K562 (cell line): ENCODE measurements around the gene GRPR. TPM values are rescaled to one million over a fixed set of nuclear protein-coding genes. Genes with fewer than 3 reads are reported as not detected.

Source experiments
- ATAC-seq: fragments of 200-7000 bp; cut with Tn5 transposase; 3 replicates; pipeline ENCODE4 v1.9.1; 2020; ENCODE audit warnings: moderate library complexity
- BruUV-seq: library from RNA; stranded (reverse); fragments of 400-500 nt; replicated peaks from 2 replicates; lab custom pipeline; 2021; lab: Mats Ljungman, UMichigan
- CTCF ChIA-PET: fragments of 300-600 bp; formaldehyde crosslinking; extraction: SDS; loops from one replicate; lab custom pipeline; 2021; ENCODE audit warnings: low intra/inter-chr PET ratio; lab: Yijun Ruan, JAX
- POLR2A ChIA-PET: fragments of 300-600, 350-650 bp; sonication (Branson Sonifier 250); formaldehyde crosslinking; extraction: SDS; loops from one replicate; lab custom pipeline; 2021; ENCODE audit warnings: antibody characterized with exemption, inconsistent platforms; lab: Yijun Ruan, JAX
- DNase-seq, 4 experiments: peaks; one replicate each; pipeline versions ENCODE4 v3.0.0 to v3.0.0-alpha.2; 2011 to 2018; ENCODE audit warnings: low spot score in 3 of 4, mixed read lengths in 3 of 4; ENCODE audit errors: extremely low read depth in 1 of 4
- FAIRE-seq: peaks from 2 replicates; lab custom pipeline; 2011; peaks lifted over from hg19 to GRCh38; lab: Jason Lieb, UNC
- H2AFZ ChIP-seq: 2 replicates; pipeline ENCODE4 v1.6.0; 2011; ENCODE audit warnings: low read depth, low read length, control low read depth, inconsistent platforms
- H3K27ac ChIP-seq: fragments of 200-600 bp; 3 replicates; pipeline ENCODE4 v1.8.0; 2011; ENCODE audit warnings: low read depth, mild to moderate bottlenecking, control low read depth, inconsistent platforms, low read length, moderate library complexity, mixed read lengths; ENCODE audit errors: extremely low read depth
- H3K27me3 ChIP-seq, 2 experiments: fragments of 300-600 bp in 1 of 2; 2 replicates in 1 of 2; 3 replicates in 1 of 2; pipeline versions ENCODE4 v1.6.0 to v1.8.0; 2011; ENCODE audit warnings: inconsistent platforms in 2 of 2, low read length in 2 of 2, mild to moderate bottlenecking in 1 of 2, mixed read lengths in 1 of 2, moderate library complexity in 1 of 2; ENCODE audit not compliant: control insufficient read depth in 2 of 2, insufficient read depth in 2 of 2
- H3K36me3 ChIP-seq: fragments of 300-600 bp; 3 replicates; pipeline ENCODE4 v1.8.0; 2011; ENCODE audit warnings: mild to moderate bottlenecking, low read length, inconsistent platforms; ENCODE audit not compliant: control insufficient read depth, insufficient read depth
- H3K4me1 ChIP-seq, 2 experiments: fragments of 200-600 bp in 1 of 2; replicated peaks in 1 of 2; 2 replicates in 1 of 2; 3 replicates in 1 of 2; pipeline versions ENCODE4 v1.5.1 to v1.8.0; 2011; ENCODE audit warnings: inconsistent platforms in 2 of 2, low read length in 2 of 2, mild to moderate bottlenecking in 1 of 2, mixed read lengths in 1 of 2, moderate library complexity in 1 of 2; ENCODE audit not compliant: control insufficient read depth in 2 of 2, insufficient read depth in 2 of 2
- H3K4me2 ChIP-seq: 2 replicates; pipeline ENCODE4 v1.6.1; 2011; ENCODE audit warnings: low read length, control low read depth, inconsistent platforms, mixed read lengths; ENCODE audit not compliant: insufficient read depth
- H3K4me3 ChIP-seq: fragments of 200-600 bp; sonication (generic), shearing (Covaris generic); 2 replicates; pipeline ENCODE4 v1.5.1; 2016; ENCODE audit warnings: control low read depth, inconsistent platforms
- H3K79me2 ChIP-seq: fragments of 200-600 bp; 3 replicates; pipeline ENCODE4 v1.8.0; 2011; ENCODE audit warnings: low read length, inconsistent platforms; ENCODE audit not compliant: control insufficient read depth, insufficient read depth
- H3K9ac ChIP-seq, 2 experiments: 2 replicates each; pipeline versions ENCODE4 v1.6.0 to v1.6.1; 2011; ENCODE audit warnings: low read depth in 2 of 2, low read length in 2 of 2, control low read depth in 1 of 2, inconsistent platforms in 1 of 2, mild to moderate bottlenecking in 1 of 2, mixed read lengths in 1 of 2; ENCODE audit not compliant: insufficient read depth in 1 of 2
- H3K9me1 ChIP-seq: one replicate; pipeline ENCODE4 v1.6.0; 2011; ENCODE audit warnings: inconsistent platforms, mild to moderate bottlenecking, low read length, moderate library complexity; ENCODE audit not compliant: control insufficient read depth, insufficient read depth
- H3K9me3 ChIP-seq: replicated peaks from 2 replicates; pipeline ENCODE4 v1.5.1; 2011; ENCODE audit warnings: low read depth, low read length, inconsistent platforms; ENCODE audit not compliant: control insufficient read depth, insufficient read depth
- H4K20me1 ChIP-seq: replicated peaks from 2 replicates; pipeline ENCODE4 v1.6.1; 2011; ENCODE audit warnings: low read length, inconsistent platforms, mixed read lengths; ENCODE audit not compliant: control insufficient read depth, insufficient read depth
- BRD9 ChIP-seq: fragments of 450-650 bp; IDR thresholded peaks from 2 replicates; pipeline ENCODE4 v1.6.1; 2018; ENCODE audit warnings: low read depth; ENCODE audit not compliant: partially characterized antibody
- CEBPG ChIP-seq, 3 experiments: fragments of 200-800 bp in 1 of 3; sonication (Bioruptor generic) in 1 of 3; sonication (generic) in 1 of 3; formaldehyde crosslinking in 1 of 3; IDR thresholded peaks in 2 of 3; conservative IDR thresholded peaks in 1 of 3; 2 replicates each; pipeline versions ENCODE4 v1.6.1 to v1.8.0; 2016 to 2022; ENCODE audit warnings: missing compliant biosample characterization in 2 of 3, missing genetic modification characterization in 2 of 3, mild to moderate bottlenecking in 1 of 3, missing genetic modification reagents in 1 of 3
- CTBP1 ChIP-seq: fragments of 450-650 bp; IDR thresholded peaks from 2 replicates; pipeline ENCODE4 v1.6.1; 2016; ENCODE audit warnings: borderline replicate concordance
- ESRRB ChIP-seq: fragments of 250-450 bp; sonication (Bioruptor Pico); IDR thresholded peaks from 2 replicates; pipeline ENCODE4 v1.5.0; 2020; ENCODE audit warnings: mild to moderate bottlenecking, moderate library complexity, borderline replicate concordance
- HDAC1 ChIP-seq, 2 experiments: fragments of 450-650 bp; IDR thresholded peaks; 2 replicates each; pipeline ENCODE4 v1.6.1; 2016 to 2017; ENCODE audit warnings: inconsistent platforms in 1 of 2, mild to moderate bottlenecking in 1 of 2, moderate library complexity in 1 of 2
- NR0B1 ChIP-seq: fragments of 450-650 bp; IDR thresholded peaks from one replicate; pipeline ENCODE4 v1.6.1; 2018; ENCODE audit warnings: mild to moderate bottlenecking, moderate library complexity; ENCODE audit not compliant: partially characterized antibody
- SMARCA5 ChIP-seq: fragments of 450-650 bp; IDR thresholded peaks from 2 replicates; pipeline ENCODE4 v1.6.1; 2016
- SRSF7 ChIP-seq: fragments of 200-400 bp; formaldehyde crosslinking; optimal IDR thresholded peaks from 2 replicates; pipeline ENCODE3; 2017; ENCODE audit warnings: mild to moderate bottlenecking, low read depth, low read length
- USF2 ChIP-seq: sonication (generic); formaldehyde crosslinking; IDR thresholded peaks from 2 replicates; pipeline ENCODE4 v1.5.0; 2020; ENCODE audit warnings: missing genetic modification reagents
- ZNF121 ChIP-seq: sonication (generic); formaldehyde crosslinking; conservative IDR thresholded peaks from 2 replicates; pipeline ENCODE4 v1.8.0; 2022; ENCODE audit warnings: missing genetic modification reagents
- ZNF79 ChIP-seq: fragments of 250-450 bp; sonication (Bioruptor Pico); IDR thresholded peaks from 2 replicates; pipeline ENCODE4 v1.4.0; 2020; ENCODE audit warnings: low read depth, mild to moderate bottlenecking, moderate library complexity
- WGBS: fragments of 100-300 bp; shearing (Covaris generic); methylation state at CpG from one replicate; pipeline ENCODE4 v1.1.6; 2016; ENCODE audit warnings: low coverage, mixed read lengths; ENCODE audit not compliant: insufficient coverage; ENCODE audit errors: missing lambda C conversion rate; 5-methylcytosine and 5-hydroxymethylcytosine counted together
- in situ Hi-C: fragments of 300-500 bp; cut with MboI; formaldehyde crosslinking; loops from 4 replicates; pipeline ENCODE4 v1.15.0; 2018; ENCODE audit warnings: inconsistent platforms, mixed read lengths
- intact Hi-C: fragments of 100-400 bp; cut with micrococcal nuclease; formaldehyde crosslinking; loops from 2 replicates; pipeline ENCODE4 v1.14.2; 2022
- polyA plus RNA-seq, 8 experiments: library from polyadenylated mRNA; depleted of rRNA in 4 of 8; stranded (reverse) in 5 of 8; unstranded in 3 of 8; fragments of >200 nt; fragmentation: Nextera tagmentation in 2 of 8; fragmentation: Illumina TruSeq in 1 of 8; extraction: Ambion mirVana in 2 of 8; extraction: Trizol in 1 of 8; gene quantifications; 2 replicates each; pipeline versions ENCODE4 v1.2.1 to v1.2.3, GENCODE V29; 2011 to 2014; ENCODE audit warnings: inconsistent platforms in 1 of 8, missing spikeins in 1 of 8
- total RNA-seq, 7 experiments: library from RNA; depleted of rRNA in 6 of 7; stranded (reverse); fragments of >200 nt in 6 of 7; fragmentation: Illumina TruSeq in 2 of 7; extraction: Trizol in 2 of 7; gene quantifications; 2 replicates each; pipeline versions ENCODE4 v1.2.1 to v1.2.3, GENCODE V29; 2011 to 2021; ENCODE audit warnings: low replicate concordance in 1 of 7
- TF ChIP-seq, protein P1 (sequence below), 2 experiments: IDR thresholded peaks; 2 replicates each; pipeline ENCODE4 v1.6.1; 2012; ENCODE audit warnings: improper control_type of control experiment in 2 of 2, low read depth in 2 of 2, low read length in 2 of 2, borderline replicate concordance in 1 of 2
- TF ChIP-seq, protein P2 (sequence below): IDR thresholded peaks from 2 replicates; pipeline ENCODE4 v1.6.1; 2011; ENCODE audit warnings: borderline replicate concordance, low read depth, mild to moderate bottlenecking, moderate library complexity, low read length; ENCODE audit not compliant: insufficient read depth, poor library complexity, severe bottlenecking

GRPR gene
- total and polyA plus RNA-seq, 9 of the 15 experiments (the other 6 are each of a cell fraction or from before 2014, with no cell fraction given), result 0.06 to 0.11 TPM; not detected in 7

GRCh38 chrX:16167181-16167580 is 43.8 kb downstream of the GRPR start, which contains the start of gene MAGEB17:
Gene MAGEB17, plus strand, starts transcription at chrX:16167481. Its CDS starts 2,902 bp downstream, at chrX:16170383.
- CTCF ChIA-PET, result no interaction called here
- TF ChIP-seq BRD9, result no peak
- TF ChIP-seq SMARCA5, result no peak
- no peak for TF ChIP-seq SRSF7
- no peak for TF ChIP-seq CEBPG (CRISPR knock-in tag; IDR thresholded peaks at IDR 0.05)
- no peak for TF ChIP-seq CEBPG (tag; conservative IDR thresholded peaks at IDR 0.05 in 1 of 2, IDR thresholded peaks at IDR 0.05 in 1 of 2)
- no peak for TF ChIP-seq ESRRB (CRISPR knock-in tag)
- TF ChIP-seq, protein P1, sequence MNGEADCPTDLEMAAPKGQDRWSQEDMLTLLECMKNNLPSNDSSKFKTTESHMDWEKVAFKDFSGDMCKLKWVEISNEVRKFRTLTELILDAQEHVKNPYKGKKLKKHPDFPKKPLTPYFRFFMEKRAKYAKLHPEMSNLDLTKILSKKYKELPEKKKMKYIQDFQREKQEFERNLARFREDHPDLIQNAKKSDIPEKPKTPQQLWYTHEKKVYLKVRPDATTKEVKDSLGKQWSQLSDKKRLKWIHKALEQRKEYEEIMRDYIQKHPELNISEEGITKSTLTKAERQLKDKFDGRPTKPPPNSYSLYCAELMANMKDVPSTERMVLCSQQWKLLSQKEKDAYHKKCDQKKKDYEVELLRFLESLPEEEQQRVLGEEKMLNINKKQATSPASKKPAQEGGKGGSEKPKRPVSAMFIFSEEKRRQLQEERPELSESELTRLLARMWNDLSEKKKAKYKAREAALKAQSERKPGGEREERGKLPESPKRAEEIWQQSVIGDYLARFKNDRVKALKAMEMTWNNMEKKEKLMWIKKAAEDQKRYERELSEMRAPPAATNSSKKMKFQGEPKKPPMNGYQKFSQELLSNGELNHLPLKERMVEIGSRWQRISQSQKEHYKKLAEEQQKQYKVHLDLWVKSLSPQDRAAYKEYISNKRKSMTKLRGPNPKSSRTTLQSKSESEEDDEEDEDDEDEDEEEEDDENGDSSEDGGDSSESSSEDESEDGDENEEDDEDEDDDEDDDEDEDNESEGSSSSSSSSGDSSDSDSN (IDR thresholded peaks at IDR 0.05; ENCODE audit: borderline replicate concordance in 1 of 2, low read depth in 2 of 2, low read length in 2 of 2), result no peak
- no peak for TF ChIP-seq NR0B1
- no peak for TF ChIP-seq ZNF79 (CRISPR knock-in tag)
- no peak for TF ChIP-seq USF2 (CRISPR knock-in tag)
- TF ChIP-seq, protein P2, sequence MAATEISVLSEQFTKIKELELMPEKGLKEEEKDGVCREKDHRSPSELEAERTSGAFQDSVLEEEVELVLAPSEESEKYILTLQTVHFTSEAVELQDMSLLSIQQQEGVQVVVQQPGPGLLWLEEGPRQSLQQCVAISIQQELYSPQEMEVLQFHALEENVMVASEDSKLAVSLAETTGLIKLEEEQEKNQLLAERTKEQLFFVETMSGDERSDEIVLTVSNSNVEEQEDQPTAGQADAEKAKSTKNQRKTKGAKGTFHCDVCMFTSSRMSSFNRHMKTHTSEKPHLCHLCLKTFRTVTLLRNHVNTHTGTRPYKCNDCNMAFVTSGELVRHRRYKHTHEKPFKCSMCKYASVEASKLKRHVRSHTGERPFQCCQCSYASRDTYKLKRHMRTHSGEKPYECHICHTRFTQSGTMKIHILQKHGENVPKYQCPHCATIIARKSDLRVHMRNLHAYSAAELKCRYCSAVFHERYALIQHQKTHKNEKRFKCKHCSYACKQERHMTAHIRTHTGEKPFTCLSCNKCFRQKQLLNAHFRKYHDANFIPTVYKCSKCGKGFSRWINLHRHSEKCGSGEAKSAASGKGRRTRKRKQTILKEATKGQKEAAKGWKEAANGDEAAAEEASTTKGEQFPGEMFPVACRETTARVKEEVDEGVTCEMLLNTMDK, result no peak
- TF ChIP-seq HDAC1 (IDR thresholded peaks at IDR 0.05), result no peak
- no peak for TF ChIP-seq CTBP1
- TF ChIP-seq ZNF121 (CRISPR knock-in tag), result no peak
- TF ChIP-seq, all 486 proteins: peak for 0

More at GRCh38 chrX:16167181-16167580, 43.8 kb downstream of the GRPR start, which contains the start of gene MAGEB17:
- H3K36me3 ChIP-seq, result no peaks in the 10 kb centered on the region
- in situ Hi-C loops (no loop called here), intact Hi-C loops (no loop called here)
- POLR2A ChIA-PET, result no interaction called here
- no peaks in the 10 kb centered on the region for H3K4me1 ChIP-seq
- ATAC-seq, result no peak
- no peak within 1 kb of the TSS for H3K4me2 ChIP-seq
- no peaks in the 10 kb centered on the region for H3K79me2 ChIP-seq
- H3K9me3 ChIP-seq, result no peaks in the 10 kb centered on the region
- H2AFZ ChIP-seq, result no peak within 1 kb of the TSS
- H3K9me1 ChIP-seq, result no peaks in the 10 kb centered on the region
- no peak within 1 kb of the TSS for H3K27ac ChIP-seq
- 6% methylated on average over 4 of the region's 5 CpGs for WGBS
- H3K27me3 ChIP-seq, result no peaks in the 10 kb centered on the region
- no peaks in the 10 kb centered on the region for H4K20me1 ChIP-seq
- H3K4me3 ChIP-seq, result no peak within 1 kb of the TSS
- FAIRE-seq, result no peak
- BruUV-seq, result no TSS peak
- H3K9ac ChIP-seq, result no peak within 1 kb of the TSS
- DNase-seq, result no peak
